ENCODE data around the gene TMEM53. TPM values are rescaled to one million over a fixed set of nuclear protein-coding genes. Genes with fewer than 3 reads are reported as not detected.
A peak's percentile ranks its signal among the peaks of the same experiment; 100 is the strongest.

TMEM53 gene
- total and polyA plus RNA-seq, 2 of the 8 experiments (the other 6 are each of a cell fraction or from before 2014, with no cell fraction given), result 6.7 to 27.9 TPM

GRCh38 chr1:44650159-44650831, 24.0 kb downstream of the TMEM53 start:
- H4K8ac ChIP-seq (ENCODE audit: extremely low read depth, insufficient read depth, low read length), result no peak overlapping the region
- H3K56ac ChIP-seq (replicated peaks; ENCODE audit: insufficient read length, low read depth, low read length), result no peak overlapping the region
- DNase-seq (ENCODE audit: low read depth in 1 of 2, low spot score in 2 of 2) (no peak), FAIRE-seq (no peak)
- H2BK15ac ChIP-seq (ENCODE audit: low read length), result no peak overlapping the region
- H3K4ac ChIP-seq (replicated peaks; ENCODE audit: insufficient read length, low read depth, low read length), result no peak overlapping the region
- 86% methylated on average over 23 of the region's 23 CpGs; no CpG with 5 or more reads in 1 of the 2 experiments for WGBS, 2 experiments (ENCODE audit: extremely low coverage in 1 of 2, insufficient coverage in 1 of 2, insufficient read length in 1 of 2, insufficient replicate concordance in 2 of 2, low coverage in 1 of 2, low lambda C conversion rate in 2 of 2, missing lambda C conversion rate in 1 of 2)
- TF ChIP-seq SP1 (IDR thresholded peaks at IDR 0.05; ENCODE audit: low read depth, low read length) (no peak), YY1 (IDR thresholded peaks at IDR 0.05; ENCODE audit: low read depth, low read length) (0 out of 2 replicates have a peak, but pooled peaks have one; percentile 62), MAX (IDR thresholded peaks at IDR 0.05) (peak; percentile 51; the same call in 1 of the 2 replicates)
- ChIA-PET POLR2A (ENCODE audit: partially characterized antibody) (interaction anchor here (0.5 to 23.6 kb wide), 7 partner anchors 9 to 473 kb away, joined by 3 to 633 read pairs (median 3); no protein-coding TSS in a partner anchor), CTCF (ENCODE audit: partially characterized antibody) (interaction anchor here (1.1 to 8.6 kb wide), 8 partner anchors 13 to 356 kb away, joined by 3 to 197 read pairs (median 36); no protein-coding TSS in a partner anchor)
- H3K23me2 ChIP-seq (ENCODE audit: low read depth, low read length), result no peaks in the 10 kb centered on the region
- H3K4me2 ChIP-seq (ENCODE audit: insufficient read depth in 1 of 2, low read depth in 2 of 2, low read length in 2 of 2), result no peak overlapping the region
- H3K14ac ChIP-seq (ENCODE audit: insufficient read length), result no peak overlapping the region
- H2AFZ ChIP-seq (ENCODE audit: low read length), result no peak overlapping the region
- H3K4me1 ChIP-seq (replicated peaks in 1 of 4; ENCODE audit: control insufficient read depth in 3 of 4, insufficient read depth in 4 of 4, low read length in 3 of 4), result peaks cover 0 to 17% (median 9%) of the 10 kb centered on the region in 4 experiments; a peak in 5 of 7 replicates
- no peak overlapping the region for H3K9ac ChIP-seq (replicated peaks in 1 of 4; ENCODE audit: extremely low read depth in 1 of 4, low read depth in 3 of 4, low read length in 3 of 4)
- H3K79me2 ChIP-seq (ENCODE audit: control insufficient read depth in 1 of 2, insufficient read depth in 2 of 2, low read length in 2 of 2), result no peaks in the 10 kb centered on the region
- H2AK5ac ChIP-seq (ENCODE audit: low read depth, low read length), result no peak overlapping the region
- no peak overlapping the region for H4K91ac ChIP-seq (replicated peaks; ENCODE audit: insufficient read length, low read length)
- H3K79me1 ChIP-seq (ENCODE audit: low read depth, low read length), result no peaks in the 10 kb centered on the region
- no peaks in the 10 kb centered on the region for H3K27me3 ChIP-seq (replicated peaks in 1 of 4; ENCODE audit: control insufficient read depth in 3 of 4, extremely low read depth in 1 of 4, insufficient read depth in 3 of 4, low read length in 3 of 4)
- no peak overlapping the region for H2BK12ac ChIP-seq (ENCODE audit: low read depth, low read length)
- H3K23ac ChIP-seq (ENCODE audit: insufficient read length), result no peak overlapping the region
- H4K5ac ChIP-seq (ENCODE audit: insufficient read length, low read depth, low read length), result no peak overlapping the region
- H3K27ac ChIP-seq (ENCODE audit: low read depth, low read length), result peak overlapping the region; percentile 59; the same call in 1 of the 2 replicates
- no peak overlapping the region for H3K4me3 ChIP-seq (ENCODE audit: extremely low read depth in 1 of 4, insufficient read depth in 2 of 4, low read depth in 3 of 4, low read length in 4 of 4)
- no peak overlapping the region for H2BK120ac ChIP-seq (replicated peaks; ENCODE audit: low read depth, low read length)
- H4K20me1 ChIP-seq (replicated peaks in 1 of 2; ENCODE audit: control insufficient read depth in 1 of 2, insufficient read depth in 2 of 2, low read length in 2 of 2), result peaks cover 2 to 7% of the 10 kb centered on the region in 2 experiments
- H2BK20ac ChIP-seq (ENCODE audit: low read length), result no peak overlapping the region
- H3K36me3 ChIP-seq (ENCODE audit: control insufficient read depth in 2 of 4, insufficient read depth in 4 of 4, low read length in 3 of 4), result peaks cover 9 to 45% (median 22%) of the 10 kb centered on the region in 4 experiments; a peak in 7 of 8 replicates
- peak overlapping the region; percentile 51; the same call in 1 of the 2 replicates for H3K18ac ChIP-seq (ENCODE audit: extremely low read depth, low read length)
- no peak overlapping the region for H2BK5ac ChIP-seq (ENCODE audit: low read depth, low read length)
- no peaks in the 10 kb centered on the region for H3K9me3 ChIP-seq (ENCODE audit: insufficient read depth in 2 of 2, low read depth in 1 of 2, low read length in 1 of 2)

Measured in H1 (cell line).